Sigmoid colon (tissue), 7 donors: ENCODE results near the gene OLFML2B. TPM values are rescaled to one million over a fixed set of nuclear protein-coding genes. Genes with fewer than 3 reads are reported as not detected.

ENCODE experiments used
- DNase-seq: peaks from one replicate; pipeline ENCODE4 v3.0.0-alpha.2; 2019
- H3K27ac ChIP-seq, 4 donors: fragments of 200-600 bp; sonication (generic); one replicate each; pipeline ENCODE4 v1.5.1; 2016 to 2019; ENCODE audit warnings: mild to moderate bottlenecking in 1 of 4
- H3K27me3 ChIP-seq, 3 donors: fragments of 200-600 bp; sonication (generic); one replicate each; pipeline ENCODE4 v1.5.1; 2019; ENCODE audit warnings: mild to moderate bottlenecking in 1 of 3
- H3K36me3 ChIP-seq, 4 donors: fragments of 200-600 bp; sonication (generic); one replicate each; pipeline ENCODE4 v1.5.1; 2016 to 2019
- H3K4me1 ChIP-seq, 4 donors: fragments of 200-600 bp; sonication (generic); one replicate each; pipeline ENCODE4 v1.5.1; 2017 to 2019
- H3K4me3 ChIP-seq, 4 donors: fragments of 200-600 bp; sonication (generic); one replicate each; pipeline ENCODE4 v1.5.1; 2017 to 2019; ENCODE audit warnings: mild to moderate bottlenecking in 2 of 4, moderate library complexity in 1 of 4
- H3K9me3 ChIP-seq, 4 donors: fragments of 200-600 bp in 3 of 4; sonication (generic) in 3 of 4; one replicate each; pipeline versions ENCODE4 v1.5.1 to v1.6.1; 2013 to 2019
- CTCF ChIP-seq, 4 experiments: fragments of 450-650 bp in 3 of 4; fragments of 200-600 bp in 1 of 4; IDR thresholded peaks; one replicate each; pipeline ENCODE4 v1.5.1; 2016 to 2019; ENCODE audit warnings: antibody characterized with exemption in 4 of 4, mild to moderate bottlenecking in 3 of 4, moderate library complexity in 2 of 4
- EP300 ChIP-seq, 4 donors: sonication (generic); formaldehyde crosslinking; IDR thresholded peaks; one replicate each; pipeline ENCODE4 v1.6.1; 2017; ENCODE audit warnings: antibody characterized with exemption in 4 of 4
- POLR2A ChIP-seq, 2 donors: fragments of 450-650 bp; IDR thresholded peaks; one replicate each; pipeline ENCODE4 v1.6.1; 2016; ENCODE audit warnings: antibody characterized with exemption in 2 of 2, mild to moderate bottlenecking in 2 of 2, moderate library complexity in 2 of 2
- POLR2AphosphoS5 ChIP-seq, 4 donors: sonication (generic); formaldehyde crosslinking; IDR thresholded peaks; one replicate each; pipeline ENCODE4 v1.6.1; 2017; ENCODE audit warnings: antibody characterized with exemption in 4 of 4
- WGBS, 2 donors: extraction: QIAGEN DNeasy Blood & Tissue Kit; methylation state at CpG; one replicate each; pipeline ENCODE4 v1.1.7; 2013; 5-methylcytosine and 5-hydroxymethylcytosine counted together
- intact Hi-C: fragments of 100-400 bp; cut with DNase I; formaldehyde crosslinking; loops from one replicate; pipeline ENCODE4 v1.15.1; 2023
- polyA plus RNA-seq, 3 donors: library from polyadenylated mRNA; stranded (reverse); fragments of 200-250 nt; gene quantifications; one replicate each; pipeline ENCODE4 v1.2.3, GENCODE V29; 2013
- total RNA-seq, 4 donors: library from RNA; depleted of rRNA; stranded (reverse); fragments of >200 nt; gene quantifications; one replicate each; pipeline ENCODE4 v1.1.0, GENCODE V29; 2016
- donor health status: healthy with polysubstance abuse.
- donor health status: Bipolar disorder and iron deficiency.
- donor health status: healthy.

Gene OLFML2B
- total and polyA plus RNA-seq, 7 donors, result 1.2 to 27.4 (median 14.3) TPM

- intact Hi-C loops, result no loop called here
- Histone ChIP-seq H3K9me3 (no peaks in the 10 kb centered on the region), H3K36me3 (peaks cover 0 to 32% (median 0%) of the 10 kb centered on the region in 4 donors), H3K4me1 (peaks cover 0 to 37% (median 21%) of the 10 kb centered on the region in 4 donors), H3K27me3 (no peaks in the 10 kb centered on the region), H3K27ac (no peak overlapping the region), H3K4me3 (no peak overlapping the region)
- WGBS, 2 donors, result 70 to 84% methylated on average over 5 of the region's 5 CpGs
- no peak for DNase-seq
- TF ChIP-seq POLR2A (IDR thresholded peaks at IDR 0.05) (no peak), EP300 (IDR thresholded peaks at IDR 0.05) (no peak), CTCF (IDR thresholded peaks at IDR 0.05) (no peak), POLR2AphosphoS5 (IDR thresholded peaks at IDR 0.05) (no peak)
Measured at GRCh38 chr1:162008799-162009198, 14.9 kb downstream of the OLFML2B start.

DNA sequence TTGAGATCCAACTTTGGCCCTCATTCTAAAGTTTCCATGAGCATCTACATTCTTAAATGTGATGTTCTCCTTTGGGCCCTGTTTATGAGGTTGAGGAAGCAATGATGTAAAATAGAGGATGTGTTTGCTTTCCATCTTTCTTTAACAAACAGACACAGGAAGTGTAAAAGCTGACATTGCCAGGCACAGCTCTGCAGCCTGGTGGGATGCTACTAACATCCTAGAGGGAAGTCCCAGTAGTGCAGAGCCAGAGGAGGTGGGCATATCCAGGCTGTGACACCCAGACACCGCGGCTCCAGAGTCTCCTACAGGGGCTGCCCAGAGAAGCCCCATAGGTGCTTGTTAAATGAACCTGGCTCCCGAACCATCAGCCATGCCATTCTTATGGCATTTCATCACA is 16.2 kb downstream of the OLFML2B start:
- no peak overlapping the region for H3K27ac ChIP-seq
- no peaks in the 10 kb centered on the region for H3K9me3 ChIP-seq
- DNase-seq, result no peak
- H3K27me3 ChIP-seq, result no peaks in the 10 kb centered on the region
- intact Hi-C loops, result no loop called here
- peaks cover 0 to 30% (median 21%) of the 10 kb centered on the region in 4 donors for H3K4me1 ChIP-seq
- no peak overlapping the region for H3K4me3 ChIP-seq
- WGBS, 2 donors, result 91 to 92% methylated on average over 3 of the region's 3 CpGs
- H3K36me3 ChIP-seq, result peaks cover 0 to 44% (median 0%) of the 10 kb centered on the region in 4 donors
- TF ChIP-seq POLR2AphosphoS5 (IDR thresholded peaks at IDR 0.05) (no peak), CTCF (IDR thresholded peaks at IDR 0.05) (no peak), EP300 (IDR thresholded peaks at IDR 0.05) (no peak), POLR2A (IDR thresholded peaks at IDR 0.05) (no peak)

DNA sequence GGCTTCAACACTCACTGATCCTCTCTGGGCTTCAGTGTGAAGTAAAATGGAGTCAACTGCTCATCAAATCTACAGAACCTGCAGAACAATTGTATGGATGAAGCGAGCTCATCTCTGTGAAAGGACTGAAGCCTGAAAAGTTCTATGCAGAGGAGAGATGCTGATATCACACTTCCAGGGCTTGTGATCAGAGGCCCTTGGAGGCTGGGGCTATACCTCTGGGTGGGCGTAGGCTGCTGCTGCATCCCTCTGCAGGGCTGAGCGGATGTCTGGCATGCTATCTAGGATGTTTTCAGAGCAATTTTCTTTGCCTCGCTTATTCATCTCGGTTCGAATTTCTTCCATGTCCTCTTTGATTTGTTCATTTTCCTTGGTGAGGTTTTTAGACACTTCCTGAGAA is 17.6 kb downstream of the OLFML2B start:
- intact Hi-C loops, result no loop called here
- Histone ChIP-seq H3K9me3 (no peaks in the 10 kb centered on the region), H3K4me3 (no peak overlapping the region), H3K36me3 (peaks cover 0 to 50% (median 0%) of the 10 kb centered on the region in 4 donors), H3K4me1 (peaks cover 0 to 17% (median 9%) of the 10 kb centered on the region in 4 donors), H3K27me3 (no peaks in the 10 kb centered on the region), H3K27ac (no peak overlapping the region)
- WGBS, 2 donors, result 87 to 90% methylated on average over 6 of the region's 6 CpGs
- TF ChIP-seq POLR2AphosphoS5 (IDR thresholded peaks at IDR 0.05) (no peak), EP300 (IDR thresholded peaks at IDR 0.05) (no peak), CTCF (IDR thresholded peaks at IDR 0.05) (no peak)
- DNase-seq, result no peak

GRCh38 chr1:162004441-162004950 is 19.2 kb downstream of the OLFML2B start:
- no peaks in the 10 kb centered on the region for H3K27me3 ChIP-seq
- WGBS, 2 donors, result 85 to 93% methylated on average over 3 of the region's 3 CpGs
- H3K4me1 ChIP-seq, result peaks cover 0 to 3% (median under 1%) of the 10 kb centered on the region in 4 donors
- TF ChIP-seq EP300 (IDR thresholded peaks at IDR 0.05) (no peak), POLR2AphosphoS5 (IDR thresholded peaks at IDR 0.05) (no peak), POLR2A (IDR thresholded peaks at IDR 0.05) (no peak), CTCF (IDR thresholded peaks at IDR 0.05) (no peak)
- intact Hi-C loops, result no loop called here
- peaks cover 0 to 61% (median 3%) of the 10 kb centered on the region in 4 donors for H3K36me3 ChIP-seq
- H3K4me3 ChIP-seq, result no peak overlapping the region
- no peaks in the 10 kb centered on the region for H3K9me3 ChIP-seq
- peak overlapping the region; percentile 47 to 52 (median 50) for H3K27ac ChIP-seq
- no peak for DNase-seq

- Histone ChIP-seq H3K4me1 (no peaks in the 10 kb centered on the region), H3K36me3 (peaks cover 0 to 67% (median 3%) of the 10 kb centered on the region in 4 donors), H3K4me3 (peak overlapping the region in 1 of 4 donors; percentile 15), H3K27ac (peak overlapping the region; percentile 48 to 56 (median 52)), H3K9me3 (no peaks in the 10 kb centered on the region), H3K27me3 (no peaks in the 10 kb centered on the region)
- TF ChIP-seq EP300 (IDR thresholded peaks at IDR 0.05), result no peak
- peak in 2 of 4 donors; percentile 23 to 41 for TF ChIP-seq POLR2AphosphoS5 (IDR thresholded peaks at IDR 0.05)
- WGBS, 2 donors, result 40 to 63% methylated on average over 5 of the region's 5 CpGs
- no peak for DNase-seq
- intact Hi-C loops, result no loop called here
Measured at GRCh38 chr1:162003830-162004215, 19.8 kb downstream of the OLFML2B start.
